Ectodermal cell (in vitro differentiated cells): ENCODE measurements around the gene BPHL.

Experiments
- H3K27ac ChIP-seq: 2 replicates; pipeline ENCODE4 v1.7.0; 2013; ENCODE audit warnings: mild to moderate bottlenecking, low read depth, low read length; ENCODE audit not compliant: insufficient read depth, poor library complexity, severe bottlenecking
- H3K27me3 ChIP-seq: 2 replicates; pipeline ENCODE4 v1.7.0; 2013; ENCODE audit warnings: mild to moderate bottlenecking, low read length; ENCODE audit not compliant: insufficient read depth, control insufficient read depth, poor library complexity, severe bottlenecking
- H3K36me3 ChIP-seq: one replicate; pipeline ENCODE4 v1.7.0; 2013; ENCODE audit warnings: low read length; ENCODE audit not compliant: control insufficient read depth, insufficient read depth
- H3K4me1 ChIP-seq: one replicate; pipeline ENCODE4 v1.7.0; 2013; ENCODE audit warnings: low read length; ENCODE audit not compliant: control insufficient read depth, insufficient read depth
- H3K4me3 ChIP-seq: 2 replicates; pipeline ENCODE4 v1.7.0; 2013; ENCODE audit warnings: low read depth, low read length, control low read depth; ENCODE audit not compliant: insufficient read depth
- H3K9me3 ChIP-seq: 2 replicates; pipeline ENCODE4 v1.7.0; 2013; ENCODE audit warnings: mild to moderate bottlenecking, low read length, moderate library complexity; ENCODE audit not compliant: control insufficient read depth
- WGBS, 2 experiments: methylation state at CpG; one replicate each; pipeline ENCODE4 v1.1.7; 2013; ENCODE audit warnings: missing lambda C conversion rate in 2 of 2; 5-methylcytosine and 5-hydroxymethylcytosine counted together

The BPHL gene

GRCh38 chr6:3085074-3085473 lies 33.4 kb upstream of the BPHL start:
- WGBS, 2 experiments = 95 to 98% methylated on average over 4 of the region's 4 CpGs
- H3K9me3 ChIP-seq = peaks cover 3% of the 10 kb centered on the region

GRCh38 chr6:3086282-3086946 lies 32.1 kb upstream of the BPHL start:
- no peak overlapping the region for H3K27ac ChIP-seq
- no peaks in the 10 kb centered on the region for H3K4me1 ChIP-seq
- peaks cover 3% of the 10 kb centered on the region for H3K9me3 ChIP-seq
- peaks cover 49% of the 10 kb centered on the region for H3K36me3 ChIP-seq
- no peak overlapping the region for H3K4me3 ChIP-seq
- WGBS, 2 experiments = 68 to 69% methylated on average over 7 of the region's 7 CpGs
- H3K27me3 ChIP-seq = no peaks in the 10 kb centered on the region

More at GRCh38 chr6:3085074-3085473, 33.4 kb upstream of the BPHL start:
- H3K4me1 ChIP-seq = no peaks in the 10 kb centered on the region
- peaks cover 46% of the 10 kb centered on the region for H3K36me3 ChIP-seq
- no peak overlapping the region for H3K27ac ChIP-seq
- no peaks in the 10 kb centered on the region for H3K27me3 ChIP-seq
- no peak overlapping the region for H3K4me3 ChIP-seq

- Histone ChIP-seq H3K4me1 (no peaks in the 10 kb centered on the region), H3K9me3 (peaks cover 3% of the 10 kb centered on the region), H3K27me3 (no peaks in the 10 kb centered on the region), H3K4me3 (no peak overlapping the region), H3K27ac (no peak overlapping the region), H3K36me3 (peaks cover 46% of the 10 kb centered on the region)
- WGBS, 2 experiments = 97 to 99% methylated on average over 4 of the region's 4 CpGs
Observed at GRCh38 chr6:3088446-3088845, 30.1 kb upstream of the BPHL start.

- H3K4me3 ChIP-seq = no peak overlapping the region
- peaks cover 43% of the 10 kb centered on the region for H3K36me3 ChIP-seq
- 98 to 99% methylated on average over 4 of the region's 4 CpGs for WGBS, 2 experiments
- peaks cover 3% of the 10 kb centered on the region for H3K9me3 ChIP-seq
- H3K27ac ChIP-seq = no peak overlapping the region
- no peaks in the 10 kb centered on the region for H3K27me3 ChIP-seq
- H3K4me1 ChIP-seq = no peaks in the 10 kb centered on the region
Observed at GRCh38 chr6:3088968-3089367, 29.5 kb upstream of the BPHL start.

GRCh38 chr6:3090013-3090412 lies 28.5 kb upstream of the BPHL start:
- H3K9me3 ChIP-seq = peaks cover 3% of the 10 kb centered on the region
- 93 to 95% methylated on average over 4 of the region's 4 CpGs for WGBS, 2 experiments
- no peaks in the 10 kb centered on the region for H3K4me1 ChIP-seq
- H3K36me3 ChIP-seq = peaks cover 42% of the 10 kb centered on the region
- H3K27me3 ChIP-seq = no peaks in the 10 kb centered on the region
- H3K27ac ChIP-seq = no peak overlapping the region
- H3K4me3 ChIP-seq = no peak overlapping the region

GRCh38 chr6:3094815-3095214 lies 23.7 kb upstream of the BPHL start:
- Histone ChIP-seq H3K4me3 (no peak overlapping the region), H3K4me1 (no peaks in the 10 kb centered on the region), H3K9me3 (no peaks in the 10 kb centered on the region), H3K36me3 (peaks cover 19% of the 10 kb centered on the region), H3K27ac (no peak overlapping the region), H3K27me3 (no peaks in the 10 kb centered on the region)
- WGBS, 2 experiments = 89 to 91% methylated on average over 2 of the region's 2 CpGs

- Histone ChIP-seq H3K27ac (no peak overlapping the region), H3K4me3 (no peak overlapping the region), H3K4me1 (no peaks in the 10 kb centered on the region), H3K36me3 (peaks cover 10% of the 10 kb centered on the region), H3K27me3 (no peaks in the 10 kb centered on the region), H3K9me3 (no peaks in the 10 kb centered on the region)
- WGBS, 2 experiments = 92 to 96% methylated on average over 2 to 3 of the region's 3 CpGs
Observed at GRCh38 chr6:3102875-3103274, 15.6 kb upstream of the BPHL start.

- no peak overlapping the region for H3K4me3 ChIP-seq
- H3K27ac ChIP-seq = no peak overlapping the region
- H3K9me3 ChIP-seq = no peaks in the 10 kb centered on the region
- 92 to 93% methylated on average over 10 of the region's 10 CpGs for WGBS, 2 experiments
- no peaks in the 10 kb centered on the region for H3K4me1 ChIP-seq
- no peaks in the 10 kb centered on the region for H3K27me3 ChIP-seq
- peaks cover 10% of the 10 kb centered on the region for H3K36me3 ChIP-seq
Observed at GRCh38 chr6:3108746-3109414, 9.6 kb upstream of the BPHL start.

GRCh38 chr6:3109761-3110160 lies 8.8 kb upstream of the BPHL start:
- 95% methylated on average over 3 of the region's 3 CpGs for WGBS, 2 experiments
- Histone ChIP-seq H3K36me3 (peaks cover 16% of the 10 kb centered on the region), H3K9me3 (no peaks in the 10 kb centered on the region), H3K27me3 (no peaks in the 10 kb centered on the region), H3K4me1 (no peaks in the 10 kb centered on the region), H3K4me3 (no peak overlapping the region), H3K27ac (no peak overlapping the region)

- 94 to 99% methylated on average over 6 of the region's 6 CpGs for WGBS, 2 experiments
- H3K27me3 ChIP-seq = no peaks in the 10 kb centered on the region
- H3K27ac ChIP-seq = no peak overlapping the region
- H3K36me3 ChIP-seq = peaks cover 6% of the 10 kb centered on the region
- peaks cover 8% of the 10 kb centered on the region for H3K4me1 ChIP-seq
- no peak overlapping the region for H3K4me3 ChIP-seq
- no peaks in the 10 kb centered on the region for H3K9me3 ChIP-seq
Observed at GRCh38 chr6:3114377-3114776, 4.1 kb upstream of the BPHL start.
